GM19463 (cell line): ENCODE results near the gene TXNRD1.
"Not testable (repeated sequence)": the region's sequence is repeated elsewhere in the genome, so short reads cannot be mapped to it uniquely, and the experiment has no call there.

ENCODE experiments used
- ATAC-seq: cut with Tn5 transposase; IDR thresholded peaks from one replicate; pipeline ENCODE4 v1.9.1; 2021; ENCODE audit warnings: mild to moderate bottlenecking, moderate library complexity; ENCODE audit not compliant: unreplicated experiment

The TXNRD1 gene

DNA sequence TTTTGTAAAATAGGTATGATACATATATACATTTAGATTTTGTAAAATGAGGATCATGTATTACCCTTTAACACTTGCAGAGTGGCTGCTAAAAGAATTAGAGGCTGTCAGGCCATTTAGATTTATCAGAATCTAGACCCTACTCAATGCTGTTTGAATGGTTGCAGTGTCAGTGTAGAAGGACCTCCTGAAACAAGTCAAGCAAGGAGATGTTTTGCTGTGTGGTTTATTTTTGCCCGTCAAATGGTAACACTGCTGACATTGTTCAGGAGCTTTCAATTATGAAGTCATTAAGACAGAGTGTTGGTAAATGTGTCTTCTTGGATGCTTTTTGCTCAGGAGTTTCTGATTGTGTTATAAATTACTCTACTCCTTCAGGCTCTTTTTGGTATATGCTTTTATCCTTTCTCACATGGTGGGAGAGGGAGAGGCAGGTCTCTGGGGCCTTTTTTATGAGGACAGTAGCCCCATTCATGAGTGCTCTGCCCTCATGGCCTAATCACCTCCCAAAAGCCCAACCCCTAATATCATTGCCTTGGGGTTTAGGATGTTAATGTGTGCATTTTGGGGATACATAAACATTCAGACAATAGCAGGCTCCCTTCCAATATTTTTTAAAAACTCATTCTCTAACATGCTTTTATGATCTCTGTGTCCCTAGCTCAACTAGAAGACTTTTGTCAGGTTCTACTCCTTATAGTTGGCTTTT, 104.5 kb downstream of the TXNRD1 start:
- ATAC-seq = no peak

- ATAC-seq = no peak
Measured at GRCh38 chr12:104320627-104321024, 105.0 kb downstream of the TXNRD1 start.

DNA sequence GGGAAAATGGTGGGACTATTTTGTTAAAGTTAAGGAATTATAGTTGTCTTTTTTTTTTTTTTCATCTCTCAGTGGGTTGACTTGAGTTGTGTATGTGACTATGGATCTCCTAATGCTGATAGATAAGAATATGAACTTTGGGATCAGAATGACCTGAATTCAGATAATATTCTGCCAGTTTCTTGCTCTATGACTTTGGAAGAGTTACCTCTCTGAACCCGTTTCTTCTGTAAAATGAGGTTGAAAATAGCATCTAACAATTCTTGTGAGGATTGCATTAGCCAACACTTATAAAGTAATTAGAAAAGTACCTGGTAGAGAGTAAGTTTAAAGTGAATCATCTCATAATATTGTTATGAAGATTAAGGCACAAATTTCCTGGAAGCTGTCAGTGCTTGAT, 106.4 kb downstream of the TXNRD1 start:
- ATAC-seq = no peak

DNA sequence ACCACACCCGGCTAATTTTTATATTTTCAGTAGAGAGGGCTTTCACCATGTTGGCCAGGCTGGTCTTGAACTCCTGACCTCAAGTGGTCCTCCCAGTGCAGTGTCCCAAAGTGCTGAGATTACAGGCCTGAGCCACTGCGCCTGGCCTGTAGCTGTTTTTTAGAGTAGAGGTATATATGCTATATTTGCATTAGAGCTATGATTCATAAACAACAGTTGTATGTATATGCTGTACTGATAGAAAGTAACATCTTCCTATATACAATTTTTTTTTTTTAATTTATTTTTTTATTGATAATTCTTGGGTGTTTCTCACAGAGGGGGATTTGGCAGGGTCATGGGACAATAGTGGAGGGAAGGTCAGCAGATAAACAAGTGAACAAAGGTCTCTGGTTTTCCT, 107.0 kb downstream of the TXNRD1 start:
- ATAC-seq = not testable (repeated sequence)

- no peak for ATAC-seq
Measured at GRCh38 chr12:104323899-104324298, 108.3 kb downstream of the TXNRD1 start.

GRCh38 chr12:104328278-104328677, 112.7 kb downstream of the TXNRD1 start:
- not testable (repeated sequence) for ATAC-seq

GRCh38 chr12:104328790-104329189, 113.2 kb downstream of the TXNRD1 start:
- no peak for ATAC-seq

DNA sequence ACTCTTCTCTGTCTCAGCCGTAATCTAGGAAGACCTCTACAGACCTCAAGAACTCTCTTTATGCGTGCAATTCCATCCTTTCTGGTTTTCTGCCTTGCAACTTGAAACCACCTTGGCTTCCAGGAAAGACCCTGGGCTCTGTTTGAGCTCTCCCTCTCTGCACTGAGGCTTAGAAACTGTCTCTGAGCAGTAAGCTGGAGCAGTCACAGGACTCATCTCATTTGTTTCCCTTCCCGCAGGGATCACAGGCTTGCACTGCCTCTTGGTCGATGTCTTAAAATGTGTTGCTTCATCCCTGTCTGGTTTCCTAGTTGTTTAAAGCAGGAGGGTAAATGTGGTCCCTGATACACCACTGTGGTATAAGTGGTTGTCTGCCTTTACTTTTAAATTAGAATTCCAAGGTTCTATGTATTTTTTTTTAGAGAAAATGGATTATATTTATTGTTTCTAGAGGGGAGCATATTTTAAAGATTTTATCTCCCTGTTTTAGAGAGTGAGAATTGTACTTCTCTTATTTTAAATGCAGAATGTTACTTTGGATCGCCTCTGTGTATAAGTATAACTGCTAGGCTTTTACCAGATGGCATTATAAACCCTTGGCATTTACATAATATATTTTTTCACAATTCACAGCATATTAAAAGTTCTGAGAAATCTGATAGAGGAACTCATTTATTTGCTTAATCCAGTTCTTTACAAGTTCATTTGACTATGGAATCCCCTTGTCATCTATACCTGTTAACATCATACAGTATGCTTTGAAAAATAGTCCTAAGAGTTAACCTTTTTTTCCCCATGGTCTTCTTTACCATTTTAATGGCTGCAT, 114.3 kb downstream of the TXNRD1 start:
- ATAC-seq = no peak

- no peak for ATAC-seq
Measured at GRCh38 chr12:104331376-104331775, 115.8 kb downstream of the TXNRD1 start.

DNA sequence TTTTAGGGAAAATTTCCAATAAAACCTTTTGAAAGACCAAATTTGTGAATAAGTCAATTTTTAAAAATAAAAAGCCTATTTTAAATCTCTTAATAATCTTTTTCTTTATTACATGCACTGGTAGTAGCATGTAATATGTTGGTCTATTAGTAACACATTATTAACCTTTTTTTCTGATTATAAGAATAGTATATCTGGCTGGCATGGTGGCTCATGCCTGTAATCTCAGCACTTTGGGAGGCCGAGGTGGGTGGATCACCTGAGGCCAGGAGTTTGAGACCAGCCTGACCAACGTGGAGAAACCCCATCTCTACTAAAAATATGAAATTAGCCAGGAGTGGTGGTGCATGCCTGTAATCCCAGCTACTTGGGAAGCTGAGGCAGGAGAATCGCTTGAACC, 116.7 kb downstream of the TXNRD1 start:
- ATAC-seq = not testable (repeated sequence)

DNA sequence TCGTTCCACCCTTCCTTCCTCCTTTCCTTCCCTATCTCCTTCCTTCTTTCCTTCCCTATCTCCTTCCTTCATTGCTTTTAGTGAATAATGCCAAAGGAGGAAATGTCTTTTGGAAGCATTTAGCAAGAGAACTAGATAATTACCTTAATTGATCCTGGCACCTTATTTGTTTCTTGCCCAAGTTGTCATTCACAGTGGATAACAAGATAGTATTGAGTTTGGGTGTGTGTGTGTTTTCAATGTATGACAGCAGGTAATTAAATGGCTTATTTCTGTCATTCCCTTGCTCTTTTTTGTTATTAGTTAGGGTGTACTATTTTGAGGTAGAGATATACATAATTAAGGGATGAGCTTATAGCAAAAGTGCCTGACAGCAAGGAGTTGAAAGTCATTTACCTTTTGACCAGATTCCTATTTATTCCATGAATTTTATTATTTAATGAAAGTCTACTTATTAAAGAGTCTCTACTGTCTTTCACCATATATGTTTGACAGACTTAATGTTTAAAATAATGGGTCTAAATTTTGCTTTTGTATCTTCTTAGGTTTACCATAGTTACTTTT, 118.2 kb downstream of the TXNRD1 start:
- ATAC-seq = no peak

DNA sequence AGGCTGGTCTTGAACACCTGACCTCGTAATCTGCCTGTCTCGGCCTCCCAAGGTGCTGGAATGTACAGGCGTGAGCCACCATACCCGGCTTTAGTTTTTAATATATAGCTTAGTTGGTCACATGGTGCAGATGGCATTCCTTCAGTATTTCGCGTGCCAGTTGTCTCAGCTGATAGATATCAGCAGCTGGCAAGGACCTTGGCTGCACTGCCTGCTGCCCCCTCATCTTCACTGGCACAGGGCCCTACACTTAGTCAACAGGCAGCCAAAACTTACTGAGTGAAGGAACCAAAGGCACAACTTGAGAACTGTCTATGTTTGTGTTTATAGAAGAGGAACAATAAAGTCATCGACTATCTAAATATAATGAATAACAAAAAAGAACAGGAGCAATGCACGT, 119.0 kb downstream of the TXNRD1 start:
- ATAC-seq = no peak

DNA sequence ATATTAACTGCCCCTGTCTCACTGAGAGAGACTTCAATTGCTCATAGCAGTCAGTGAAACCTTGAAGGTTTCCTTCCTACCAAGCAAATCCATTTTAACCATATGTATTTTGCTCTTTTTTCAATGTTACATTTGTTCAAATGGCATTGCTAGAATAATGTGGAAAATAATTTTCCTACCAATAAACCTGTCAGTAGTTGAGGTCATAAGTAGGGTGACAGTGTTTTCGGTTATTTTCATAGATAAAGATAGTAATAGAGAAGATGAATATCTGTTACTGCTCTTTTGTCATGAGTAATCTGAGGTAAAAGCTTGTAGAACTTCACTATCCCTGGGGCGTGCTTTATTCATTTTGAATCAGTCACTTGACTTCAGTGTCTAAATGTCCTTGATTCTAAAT, 120.5 kb downstream of the TXNRD1 start:
- no peak for ATAC-seq

GRCh38 chr12:104337030-104337558, 121.5 kb downstream of the TXNRD1 start:
- ATAC-seq = no peak

DNA sequence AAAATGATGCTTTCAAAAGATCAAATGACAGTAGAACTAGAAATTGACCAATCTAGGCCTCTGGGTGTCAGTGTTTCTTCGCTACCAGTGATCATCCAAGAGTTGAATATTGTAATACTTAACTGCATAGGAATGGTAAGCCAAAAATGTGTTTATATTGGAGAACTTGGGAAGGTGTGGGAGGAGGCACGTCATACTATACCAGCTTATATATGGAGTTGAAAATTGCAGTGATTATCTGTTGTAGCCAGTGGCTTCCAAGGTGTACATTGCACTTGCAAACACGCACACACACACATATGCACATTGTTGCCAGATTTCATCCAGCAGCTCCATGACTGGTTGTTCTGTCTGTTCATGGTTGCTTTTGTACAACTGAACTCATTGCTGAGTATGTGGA, 124.1 kb downstream of the TXNRD1 start:
- ATAC-seq = no peak

DNA sequence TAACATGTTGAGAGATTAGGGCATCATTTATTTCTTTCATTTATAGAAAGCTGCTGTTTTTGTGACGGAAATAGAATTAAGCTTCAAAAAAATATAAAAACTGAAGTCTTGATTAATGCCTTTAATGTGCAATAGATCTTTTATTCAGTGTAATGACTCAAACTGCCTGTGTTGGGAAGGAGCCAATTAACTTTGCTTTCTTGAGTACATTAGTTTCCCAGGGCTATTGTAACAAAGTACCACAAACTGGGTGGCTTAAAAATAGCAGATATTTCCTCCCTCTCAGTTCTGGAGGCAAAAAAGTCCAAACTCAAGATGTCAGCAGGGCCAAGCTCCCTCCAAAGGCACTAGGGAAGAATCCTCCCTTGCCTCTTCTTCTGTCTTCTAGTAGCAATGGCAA, 124.6 kb downstream of the TXNRD1 start:
- ATAC-seq = no peak

- no peak for ATAC-seq
Measured at GRCh38 chr12:104340925-104341611, 125.5 kb downstream of the TXNRD1 start.

GRCh38 chr12:104342147-104342546, 126.6 kb downstream of the TXNRD1 start:
- ATAC-seq = no peak

- ATAC-seq = no peak
Measured at GRCh38 chr12:104342635-104343249, 127.2 kb downstream of the TXNRD1 start.

DNA sequence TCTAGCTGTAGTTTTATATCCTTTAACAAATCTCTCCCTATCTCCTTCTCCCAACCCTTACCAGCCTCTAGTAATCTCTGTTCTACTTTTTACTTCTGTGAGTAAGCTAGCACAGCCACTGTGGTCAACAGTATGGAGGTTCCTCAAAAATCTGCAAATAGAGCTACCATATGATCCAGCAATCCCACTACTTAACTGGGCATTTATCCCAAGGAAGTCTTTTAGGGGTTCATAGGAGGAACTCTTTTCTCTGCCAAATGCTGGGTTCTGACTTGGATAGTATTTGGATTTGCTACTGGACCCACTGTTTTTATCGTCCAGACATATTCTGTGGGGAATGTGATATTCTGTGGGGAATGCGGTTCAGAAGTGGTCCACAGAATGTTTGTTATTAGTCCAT, 129.1 kb downstream of the TXNRD1 start:
- ATAC-seq = no peak
